Upper lobe of right lung (tissue), 1 donor: Measurements from ENCODE around the gene ARAP1. TPM values are rescaled to one million over a fixed set of nuclear protein-coding genes. Genes with fewer than 3 reads are reported as not detected.
A peak's percentile ranks its signal among the peaks of the same experiment; 100 is the strongest.

Source experiments
- ATAC-seq: fragments of 200-7000 bp; cut with Tn5 transposase; one replicate; pipeline ENCODE4 v1.9.1; 2020; ENCODE audit warnings: mild to moderate bottlenecking, moderate library complexity
- DNase-seq: peaks from one replicate; pipeline ENCODE4 v3.0.0-alpha.2; 2020
- H3K27ac ChIP-seq: fragments of 200-600 bp; one replicate; pipeline ENCODE4 v1.8.0; 2022
- H3K27me3 ChIP-seq: fragments of 200-600 bp; one replicate; pipeline ENCODE4 v1.8.0; 2022; ENCODE audit warnings: mild to moderate bottlenecking
- H3K36me3 ChIP-seq: fragments of 200-600 bp; one replicate; pipeline ENCODE4 v1.8.0; 2022
- H3K4me1 ChIP-seq: fragments of 200-600 bp; one replicate; pipeline ENCODE4 v1.8.0; 2022
- H3K4me3 ChIP-seq: fragments of 200-600 bp; one replicate; pipeline ENCODE4 v1.8.0; 2022; ENCODE audit warnings: mild to moderate bottlenecking
- H3K9me3 ChIP-seq: fragments of 200-600 bp; one replicate; pipeline ENCODE4 v1.8.0; 2022
- CTCF ChIP-seq: fragments of 200-600 bp; IDR thresholded peaks from one replicate; pipeline ENCODE4 v1.8.0; 2022; ENCODE audit warnings: antibody characterized with exemption
- intact Hi-C: fragments of 100-400 bp; cut with DNase I; formaldehyde crosslinking; loops from one replicate; pipeline ENCODE4 v1.11.0; 2022
- total RNA-seq: library from RNA; stranded (reverse); fragmentation: NEBNext Ultra II Directional; extraction: Animal tissue kit (Norgen Biotek cat#: 25700); gene quantifications from one replicate; pipeline ENCODE4 v1.2.1, GENCODE V29; 2021
- donor health status: DM: no; HTN: yes; CAD: no; lungs with severe emphysema.

The ARAP1 gene
- total RNA-seq, 1 donor from 2014 or later = 226 TPM

DNA sequence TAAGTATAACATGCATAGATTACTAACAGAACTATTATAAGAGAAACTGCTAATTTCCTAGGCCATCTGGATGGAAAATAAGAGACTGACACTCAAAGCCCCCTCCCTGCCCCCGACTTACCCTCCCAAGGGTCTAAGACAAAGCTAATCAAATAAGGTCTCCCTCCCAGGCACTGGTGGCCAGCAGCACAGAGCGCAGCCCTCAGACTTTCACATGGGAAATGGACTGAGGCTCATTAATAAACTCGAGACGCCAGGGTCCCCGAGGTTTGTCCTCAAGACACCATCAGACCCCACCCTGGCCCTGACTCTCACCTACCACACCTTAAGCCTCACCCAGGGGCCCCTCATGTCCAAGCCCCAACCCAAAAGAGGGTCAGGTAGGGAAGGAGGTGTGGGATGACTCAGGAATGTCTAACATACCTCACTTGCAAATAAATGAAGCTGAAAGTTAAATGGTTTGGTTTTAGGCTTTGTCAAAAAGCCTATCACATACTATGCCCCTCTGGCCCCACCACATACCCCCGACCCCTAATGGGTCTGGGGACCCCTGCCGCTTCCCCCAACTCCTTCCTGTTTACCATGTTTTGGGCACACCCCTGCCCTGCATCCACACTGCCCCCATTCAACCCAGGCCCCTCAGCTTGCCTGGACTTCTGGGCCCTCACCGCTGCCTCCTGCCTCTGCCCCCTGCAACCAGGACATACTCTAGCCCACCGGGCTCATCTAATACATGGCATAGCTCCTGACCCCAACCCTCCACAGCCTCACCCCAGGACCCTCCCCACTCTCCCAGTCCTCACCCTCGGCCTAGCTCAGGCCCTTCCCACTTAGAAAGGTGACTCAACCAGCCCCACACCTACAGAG is 11.4 kb downstream of the ARAP1 start:
- H3K4me1 ChIP-seq = peaks cover 75% of the 10 kb centered on the region
- H3K9me3 ChIP-seq = no peaks in the 10 kb centered on the region
- no peak overlapping the region for H3K4me3 ChIP-seq
- TF ChIP-seq CTCF = no peak
- no peak for DNase-seq
- H3K36me3 ChIP-seq = no peaks in the 10 kb centered on the region
- intact Hi-C loops = no loop called here
- ATAC-seq = no peak
- no peaks in the 10 kb centered on the region for H3K27me3 ChIP-seq
- H3K27ac ChIP-seq = peak overlapping the region; percentile 85

DNA sequence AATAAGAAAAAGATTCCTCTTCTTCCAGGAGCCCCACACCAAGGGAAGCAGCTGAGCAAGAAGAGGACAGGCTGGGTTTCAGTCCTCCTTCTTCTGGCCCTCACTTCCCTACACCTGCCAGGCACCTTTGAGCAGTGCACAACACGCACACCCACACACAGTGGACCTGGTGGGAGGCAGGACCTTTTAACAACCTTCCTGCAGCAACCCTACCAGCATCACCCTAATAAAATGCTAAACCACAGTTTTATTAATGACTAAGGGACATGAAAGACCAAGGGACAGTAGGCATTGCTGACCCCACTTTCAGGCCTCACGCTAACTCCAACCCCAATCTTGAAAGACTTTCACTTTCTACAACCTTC is 12.2 kb downstream of the ARAP1 start:
- intact Hi-C loops = no loop called here
- no peak for ATAC-seq
- no peak for DNase-seq
- no peak for TF ChIP-seq CTCF
- H3K4me1 ChIP-seq = peaks cover 80% of the 10 kb centered on the region
- H3K36me3 ChIP-seq = no peaks in the 10 kb centered on the region
- H3K9me3 ChIP-seq = no peaks in the 10 kb centered on the region
- H3K27ac ChIP-seq = peak overlapping the region; percentile 85
- H3K4me3 ChIP-seq = no peak overlapping the region
- no peaks in the 10 kb centered on the region for H3K27me3 ChIP-seq

DNA sequence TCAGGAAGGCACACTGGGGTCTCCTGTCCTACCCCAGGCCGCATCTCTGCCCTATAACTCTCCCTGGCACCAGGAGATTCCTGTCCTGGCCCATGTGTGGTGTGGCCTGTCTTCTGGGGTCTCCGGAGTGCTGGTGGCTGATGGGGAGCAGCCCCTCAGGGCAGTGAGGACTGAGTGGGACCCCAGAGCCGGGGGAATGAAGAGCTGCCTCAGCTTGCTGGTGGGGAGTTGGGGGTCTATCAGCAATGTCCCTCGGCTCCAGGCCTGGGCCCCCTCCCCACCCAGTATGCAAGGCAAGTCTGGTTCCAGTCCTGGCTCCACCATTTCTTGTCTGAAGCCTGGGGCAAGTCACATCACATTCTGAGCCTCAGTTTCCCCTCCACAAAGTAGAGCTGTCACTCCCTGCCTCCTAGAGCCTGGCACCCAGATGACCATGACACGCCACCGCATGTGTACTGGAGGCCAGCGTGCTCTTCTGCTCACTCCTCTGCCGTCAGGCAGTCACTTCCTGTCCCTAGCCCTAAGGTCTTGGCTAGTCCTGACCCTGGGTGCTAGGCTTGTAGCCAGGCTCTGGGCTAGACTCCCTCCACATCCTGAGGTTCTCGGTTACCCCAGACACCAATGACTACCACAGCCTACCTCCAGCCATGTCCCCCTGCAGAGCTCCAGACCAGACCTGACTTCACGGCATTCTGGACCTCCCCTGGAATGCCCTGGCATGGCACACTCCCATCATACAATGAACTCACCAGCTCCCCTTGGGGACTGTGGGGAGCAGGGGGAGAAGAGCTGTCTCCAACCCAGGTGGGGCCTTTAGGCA is 12.8 kb downstream of the ARAP1 start:
- Histone ChIP-seq H3K27ac (peak overlapping the region; percentile 85), H3K36me3 (no peaks in the 10 kb centered on the region), H3K4me3 (peak overlapping the region; percentile 40), H3K4me1 (peaks cover 81% of the 10 kb centered on the region), H3K27me3 (no peaks in the 10 kb centered on the region), H3K9me3 (no peaks in the 10 kb centered on the region)
- intact Hi-C loops = no loop called here
- TF ChIP-seq CTCF = no peak
- no peak for DNase-seq
- ATAC-seq = peak; percentile 10

DNA sequence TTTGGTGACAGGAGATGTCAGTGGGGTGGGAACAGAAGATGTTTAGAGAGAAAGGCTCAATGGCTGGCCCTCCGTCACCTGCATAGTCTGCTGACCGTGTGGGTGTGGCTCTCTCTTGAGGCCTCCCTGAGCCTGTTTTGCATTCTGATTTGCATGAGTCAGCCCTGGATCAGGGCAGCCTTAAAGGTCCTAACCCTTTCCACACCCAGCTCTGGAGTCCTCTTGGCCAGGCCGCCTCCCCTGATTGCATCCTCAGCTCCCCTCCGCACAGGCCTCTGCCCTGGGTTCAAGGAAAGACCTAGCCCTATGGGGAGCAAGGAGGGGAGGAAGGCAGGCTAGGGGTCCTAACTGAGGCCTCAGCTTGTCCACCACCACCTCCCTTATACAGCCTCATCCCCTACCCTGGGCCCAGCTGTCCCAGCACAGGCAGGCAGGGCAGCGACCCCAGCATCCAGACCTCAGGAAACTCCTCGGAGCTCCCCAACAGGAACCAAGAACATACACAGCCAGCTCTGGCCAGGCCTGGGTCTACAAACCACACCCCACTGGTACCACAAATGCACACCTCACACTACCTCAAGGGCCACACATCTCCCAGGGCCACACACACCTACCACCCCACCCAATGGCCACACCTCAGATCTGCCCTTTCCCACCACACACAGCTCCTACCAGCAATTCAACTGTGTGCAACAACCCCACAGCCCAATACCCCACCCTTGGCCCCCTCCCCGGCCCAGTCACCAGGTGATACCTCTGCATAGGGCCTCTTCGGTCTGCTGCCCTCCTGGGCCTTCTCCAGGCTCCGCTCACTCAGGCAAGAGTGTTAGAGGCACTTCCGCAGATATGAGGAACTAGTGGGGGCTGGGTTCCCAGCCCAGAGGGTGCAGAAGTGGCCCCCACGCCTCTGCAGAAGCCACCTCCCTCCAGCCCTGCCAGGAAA is 13.7 kb downstream of the ARAP1 start:
- Histone ChIP-seq H3K27me3 (no peaks in the 10 kb centered on the region), H3K9me3 (no peaks in the 10 kb centered on the region), H3K36me3 (no peaks in the 10 kb centered on the region), H3K4me1 (peaks cover 76% of the 10 kb centered on the region), H3K4me3 (peak overlapping the region; percentile 40), H3K27ac (peak overlapping the region; percentile 85)
- intact Hi-C loops = no loop called here
- DNase-seq (peak; percentile 89), ATAC-seq (peak; percentile 68)
- TF ChIP-seq CTCF = no peak

DNA sequence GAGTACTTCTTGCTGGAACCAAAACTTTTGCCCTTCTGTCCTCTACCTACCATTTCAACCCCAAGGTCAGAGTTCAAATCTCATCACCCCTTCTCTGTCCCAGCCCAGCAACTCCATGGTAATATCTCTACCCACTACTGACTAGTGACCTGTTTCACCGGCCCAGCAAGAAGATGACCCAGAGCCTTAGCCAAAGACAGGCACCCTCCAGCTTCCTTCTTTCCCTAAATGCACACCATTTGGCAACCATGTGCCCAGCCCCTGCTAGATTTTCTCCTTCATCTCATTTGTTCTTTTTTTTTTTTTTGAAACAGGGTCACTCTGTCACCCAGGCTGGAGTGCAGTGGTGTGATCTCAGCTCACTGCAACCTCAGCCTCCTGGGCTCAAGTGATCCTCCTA is 14.9 kb downstream of the ARAP1 start:
- Histone ChIP-seq H3K4me3 (peak overlapping the region; percentile 40), H3K9me3 (no peaks in the 10 kb centered on the region), H3K27me3 (no peaks in the 10 kb centered on the region), H3K27ac (peak overlapping the region; percentile 85), H3K4me1 (peaks cover 73% of the 10 kb centered on the region), H3K36me3 (no peaks in the 10 kb centered on the region)
- ATAC-seq (no peak), DNase-seq (no peak)
- no peak for TF ChIP-seq CTCF
- intact Hi-C loops = no loop called here
